Muscle layer of duodenum (tissue), 2 donors: ENCODE measurements around the gene HNMT.

Experiments used
- H3K27ac ChIP-seq: one replicate; pipeline ENCODE4 v1.7.0; 2013; ENCODE audit warnings: mild to moderate bottlenecking, low read length
- H3K27me3 ChIP-seq: one replicate; pipeline ENCODE4 v1.7.0; 2013; ENCODE audit warnings: low read depth, mild to moderate bottlenecking, control low read depth, low read length
- H3K36me3 ChIP-seq, 2 donors: one replicate each; pipeline ENCODE4 v1.7.0; 2013; ENCODE audit warnings: low read length in 2 of 2, control low read depth in 1 of 2, mild to moderate bottlenecking in 1 of 2; ENCODE audit not compliant: insufficient read depth in 2 of 2, control insufficient read depth in 1 of 2
- H3K4me1 ChIP-seq, 2 donors: one replicate each; pipeline ENCODE4 v1.7.0; 2013; ENCODE audit warnings: low read length in 2 of 2, mild to moderate bottlenecking in 2 of 2, control low read depth in 1 of 2, moderate library complexity in 1 of 2; ENCODE audit not compliant: insufficient read depth in 2 of 2, control insufficient read depth in 1 of 2
- H3K4me3 ChIP-seq, 2 donors: one replicate each; pipeline ENCODE4 v1.7.0; 2013; ENCODE audit warnings: low read length in 2 of 2, low read depth in 1 of 2, mild to moderate bottlenecking in 1 of 2
- H3K9me3 ChIP-seq, 2 donors: one replicate each; pipeline ENCODE4 v1.7.0; 2013; ENCODE audit warnings: low read length in 2 of 2, control low read depth in 1 of 2, mild to moderate bottlenecking in 1 of 2; ENCODE audit not compliant: control insufficient read depth in 1 of 2
- donor health status: healthy.

HNMT gene

DNA sequence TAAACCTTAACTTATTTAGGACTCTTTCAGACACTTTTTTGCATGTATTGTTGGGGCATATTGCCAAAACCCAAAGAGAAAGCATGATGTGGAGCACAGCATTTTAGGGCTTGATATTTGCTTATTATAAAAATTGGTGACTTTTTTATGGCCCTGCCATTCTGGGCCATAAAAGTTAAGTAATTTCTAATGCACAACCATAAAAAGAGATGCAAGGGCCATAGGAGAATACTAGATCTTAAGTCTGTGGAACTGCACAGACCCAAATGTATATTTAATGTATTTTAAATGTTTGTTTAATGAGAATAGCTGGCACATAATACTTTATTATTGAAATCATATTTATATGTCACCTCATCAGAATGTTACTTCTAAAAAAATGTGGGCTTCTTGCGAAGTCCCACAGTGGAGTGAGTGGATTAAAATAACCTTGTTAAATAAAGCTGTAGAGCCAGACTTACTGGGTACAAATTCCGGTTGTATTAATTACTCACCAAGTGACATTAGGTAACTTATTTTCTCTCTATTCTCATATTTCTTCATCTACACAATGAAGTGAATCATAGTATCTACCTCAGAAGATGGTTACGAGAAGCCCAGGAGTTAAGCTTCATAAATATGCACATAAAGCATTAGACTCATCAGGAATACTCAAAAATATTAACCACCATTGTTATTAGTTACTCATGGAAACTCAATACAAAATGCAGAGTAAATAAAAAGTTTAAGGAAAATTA, 52.2 kb downstream of the HNMT start:
- Histone ChIP-seq H3K36me3 (peaks cover 0 to 3% of the 10 kb centered on the region in 2 donors), H3K4me3 (no peak overlapping the region), H3K9me3 (no peaks in the 10 kb centered on the region), H3K4me1 (no peaks in the 10 kb centered on the region), H3K27ac (no peak overlapping the region), H3K27me3 (no peaks in the 10 kb centered on the region)

DNA sequence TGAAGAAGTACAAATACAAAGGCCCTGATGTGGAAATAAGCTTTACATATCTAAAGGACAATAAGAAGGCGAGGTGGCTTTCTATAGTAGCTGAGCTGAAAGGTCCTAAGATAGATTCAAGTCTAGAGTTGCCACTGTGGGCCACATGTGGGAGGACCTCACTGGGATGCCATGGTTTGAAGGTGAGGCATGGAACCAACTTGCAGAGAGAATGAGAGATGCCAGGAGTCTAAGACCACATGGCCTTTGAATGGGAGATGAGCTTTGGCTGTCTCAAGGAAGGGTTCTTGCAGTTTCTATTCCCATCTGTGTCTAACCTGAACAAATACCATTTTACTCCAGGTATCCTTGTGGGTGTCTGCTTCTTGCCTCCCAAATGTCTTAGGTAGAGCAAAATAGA, 53.6 kb downstream of the HNMT start:
- H3K9me3 ChIP-seq: no peaks in the 10 kb centered on the region
- H3K27ac ChIP-seq: no peak overlapping the region
- H3K36me3 ChIP-seq: no peaks in the 10 kb centered on the region
- no peaks in the 10 kb centered on the region for H3K27me3 ChIP-seq
- no peak overlapping the region for H3K4me3 ChIP-seq
- H3K4me1 ChIP-seq: no peaks in the 10 kb centered on the region

DNA sequence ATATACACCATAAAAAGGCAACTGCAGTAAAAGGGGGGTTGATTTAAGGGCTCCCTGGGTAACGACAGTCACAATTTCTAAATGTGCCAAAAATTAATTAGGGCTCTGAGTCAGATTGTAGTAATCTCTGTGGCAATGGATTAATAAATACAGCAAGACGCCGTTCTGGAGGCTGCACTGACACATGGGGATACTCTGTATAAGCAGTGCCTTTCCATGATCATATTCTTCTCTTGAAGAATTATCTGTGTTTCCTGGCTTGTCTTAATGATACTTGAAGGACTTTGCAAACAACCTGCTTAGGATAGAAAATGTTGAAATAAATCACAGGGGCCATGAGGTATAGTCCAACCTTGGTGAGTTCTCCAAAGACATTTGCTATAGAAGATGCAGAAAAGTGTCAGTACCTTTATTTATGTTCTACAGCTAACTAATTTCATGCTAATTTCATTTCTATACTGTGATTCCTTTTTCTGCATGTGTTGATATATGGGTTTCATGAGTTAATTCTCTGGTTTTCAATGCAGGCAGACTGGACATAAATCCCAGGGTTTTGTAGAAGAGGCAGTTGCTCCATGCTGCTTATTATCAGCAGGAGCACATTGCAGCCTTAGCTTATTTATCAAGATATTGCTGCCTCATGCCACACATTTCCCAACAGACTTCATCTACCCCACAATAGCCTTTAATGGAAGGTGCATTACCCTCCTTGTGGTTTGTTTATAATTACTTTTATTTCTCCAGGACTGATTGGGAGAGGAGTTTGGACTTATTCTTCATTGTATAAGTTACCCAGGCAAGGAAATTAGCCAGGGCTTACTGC, 54.8 kb downstream of the HNMT start:
- H3K4me1 ChIP-seq: no peaks in the 10 kb centered on the region
- H3K36me3 ChIP-seq: no peaks in the 10 kb centered on the region
- no peaks in the 10 kb centered on the region for H3K9me3 ChIP-seq
- no peaks in the 10 kb centered on the region for H3K27me3 ChIP-seq
- no peak overlapping the region for H3K27ac ChIP-seq
- no peak overlapping the region for H3K4me3 ChIP-seq

DNA sequence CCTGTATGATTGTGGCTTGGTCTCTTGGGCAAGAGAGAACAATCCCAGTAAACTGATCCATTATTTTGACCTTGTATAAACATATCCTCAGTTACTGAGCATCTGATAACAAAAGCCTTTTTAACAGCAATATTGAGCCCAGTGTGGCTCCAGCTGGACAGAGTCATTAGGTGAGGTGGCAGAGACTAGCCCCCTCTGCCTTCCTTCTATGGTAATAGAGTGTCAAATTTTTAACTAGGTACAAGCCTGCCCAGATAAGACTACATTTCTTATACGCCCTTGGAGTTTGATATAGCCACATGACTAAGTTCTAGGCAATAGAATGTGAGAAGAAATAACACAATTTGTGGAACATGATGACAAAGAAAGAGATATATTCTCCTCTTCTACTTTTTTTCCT, 56.2 kb downstream of the HNMT start:
- no peaks in the 10 kb centered on the region for H3K36me3 ChIP-seq
- no peak overlapping the region for H3K27ac ChIP-seq
- no peaks in the 10 kb centered on the region for H3K27me3 ChIP-seq
- no peaks in the 10 kb centered on the region for H3K9me3 ChIP-seq
- H3K4me1 ChIP-seq: no peaks in the 10 kb centered on the region
- H3K4me3 ChIP-seq: no peak overlapping the region

DNA sequence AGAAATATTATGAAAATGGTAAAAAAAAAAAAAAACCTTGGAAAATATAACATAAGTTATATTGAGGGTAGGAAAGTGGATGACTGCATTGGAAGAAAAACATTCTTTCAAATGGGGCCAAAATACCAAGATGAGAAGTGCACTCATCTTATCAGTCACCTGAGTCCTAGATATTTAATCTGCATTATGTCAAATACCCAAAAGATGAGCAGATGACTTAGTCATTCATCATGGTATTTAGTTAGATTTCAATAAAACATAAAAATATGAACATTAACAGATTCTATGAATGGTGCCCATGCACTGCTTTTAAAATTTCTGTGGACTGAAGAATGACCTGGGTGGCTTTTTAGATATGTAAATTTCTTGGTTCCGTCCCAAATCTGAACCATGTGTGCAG, 56.9 kb downstream of the HNMT start:
- H3K27me3 ChIP-seq: no peaks in the 10 kb centered on the region
- H3K36me3 ChIP-seq: no peaks in the 10 kb centered on the region
- H3K27ac ChIP-seq: no peak overlapping the region
- no peak overlapping the region for H3K4me3 ChIP-seq
- H3K4me1 ChIP-seq: no peaks in the 10 kb centered on the region
- H3K9me3 ChIP-seq: no peaks in the 10 kb centered on the region

DNA sequence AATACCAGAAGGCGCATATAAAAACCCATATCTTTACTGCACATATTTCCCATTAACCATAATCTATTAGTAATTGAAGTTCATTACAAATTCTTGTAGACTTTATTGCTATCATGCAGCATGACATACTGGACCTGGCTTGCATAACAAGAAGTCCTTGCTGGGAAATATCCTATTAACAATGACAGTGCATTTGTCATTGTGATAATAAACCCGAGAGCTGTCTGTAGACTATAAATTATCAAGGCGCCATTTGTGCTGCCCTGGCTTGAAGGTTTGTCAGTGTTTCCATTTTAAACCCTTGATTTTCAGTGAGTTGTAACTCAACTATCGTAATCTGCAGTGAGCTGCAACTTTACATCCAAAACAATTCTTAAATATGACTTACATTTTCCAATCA, 59.0 kb downstream of the HNMT start:
- H3K9me3 ChIP-seq: no peaks in the 10 kb centered on the region
- no peak overlapping the region for H3K27ac ChIP-seq
- no peaks in the 10 kb centered on the region for H3K27me3 ChIP-seq
- no peaks in the 10 kb centered on the region for H3K4me1 ChIP-seq
- H3K36me3 ChIP-seq: no peaks in the 10 kb centered on the region
- no peak overlapping the region for H3K4me3 ChIP-seq

DNA sequence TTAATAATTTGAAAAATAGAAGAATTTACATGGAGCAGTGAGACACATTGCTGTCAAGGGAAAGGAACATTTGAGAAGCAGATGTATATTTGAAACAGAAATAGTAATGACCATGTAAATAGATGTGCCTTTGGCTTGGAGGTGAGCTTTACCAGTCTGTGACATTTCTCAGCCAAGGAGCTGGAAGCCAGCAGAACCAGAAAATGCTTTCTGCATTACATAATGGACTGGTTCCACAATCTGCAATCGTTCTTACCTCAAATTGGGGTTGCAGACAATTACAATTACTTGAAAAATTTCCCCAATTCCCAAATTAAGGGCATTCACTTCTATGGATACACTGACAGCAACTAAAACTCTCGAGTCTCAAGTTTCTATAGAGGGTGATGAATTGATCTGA, 59.7 kb downstream of the HNMT start:
- no peaks in the 10 kb centered on the region for H3K36me3 ChIP-seq
- no peaks in the 10 kb centered on the region for H3K9me3 ChIP-seq
- no peaks in the 10 kb centered on the region for H3K4me1 ChIP-seq
- no peaks in the 10 kb centered on the region for H3K27me3 ChIP-seq
- H3K27ac ChIP-seq: no peak overlapping the region
- H3K4me3 ChIP-seq: no peak overlapping the region

DNA sequence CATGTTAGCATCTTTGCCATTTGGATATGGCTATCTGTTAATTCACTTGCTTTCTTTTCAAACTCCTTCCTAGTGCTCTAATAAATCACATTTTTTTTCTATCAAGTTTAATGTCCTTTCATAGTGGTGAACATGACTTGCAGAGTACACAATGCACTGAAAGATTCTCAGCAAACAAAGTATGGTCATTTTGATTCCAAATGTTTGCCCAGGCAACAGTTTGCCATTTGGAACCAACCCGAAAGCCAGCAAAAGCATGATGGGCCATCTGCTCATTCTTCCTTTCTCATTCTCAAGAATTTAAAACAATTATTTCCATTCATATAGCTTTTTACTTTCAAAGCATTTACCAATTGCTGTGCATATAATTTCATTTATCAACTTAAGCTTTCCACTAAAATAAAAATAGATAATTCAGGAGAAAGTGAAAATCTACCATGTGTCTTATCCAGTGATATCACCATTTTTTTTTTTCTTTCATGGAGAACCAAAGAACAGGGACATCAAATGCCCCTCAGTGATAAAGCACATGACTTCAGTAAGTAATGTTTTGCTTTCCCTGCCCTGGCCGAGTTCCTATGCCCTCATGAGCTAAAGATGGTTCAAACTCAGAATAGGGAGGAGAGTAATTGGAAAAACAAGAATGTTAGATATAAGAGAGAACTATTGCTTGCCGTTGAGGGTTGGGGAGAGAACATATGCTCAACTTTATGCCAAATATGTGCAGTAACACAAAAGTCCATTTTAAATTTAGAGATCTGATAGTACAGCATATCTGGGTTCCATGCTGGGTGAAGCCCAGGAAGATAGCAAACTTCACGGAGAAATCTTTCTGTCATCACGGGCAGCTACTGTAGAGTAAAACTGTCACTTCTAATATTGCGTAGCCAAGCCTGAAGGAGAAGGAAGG, 62.1 kb downstream of the HNMT start:
- Histone ChIP-seq H3K9me3 (no peaks in the 10 kb centered on the region), H3K4me1 (no peaks in the 10 kb centered on the region), H3K27ac (no peak overlapping the region)

DNA sequence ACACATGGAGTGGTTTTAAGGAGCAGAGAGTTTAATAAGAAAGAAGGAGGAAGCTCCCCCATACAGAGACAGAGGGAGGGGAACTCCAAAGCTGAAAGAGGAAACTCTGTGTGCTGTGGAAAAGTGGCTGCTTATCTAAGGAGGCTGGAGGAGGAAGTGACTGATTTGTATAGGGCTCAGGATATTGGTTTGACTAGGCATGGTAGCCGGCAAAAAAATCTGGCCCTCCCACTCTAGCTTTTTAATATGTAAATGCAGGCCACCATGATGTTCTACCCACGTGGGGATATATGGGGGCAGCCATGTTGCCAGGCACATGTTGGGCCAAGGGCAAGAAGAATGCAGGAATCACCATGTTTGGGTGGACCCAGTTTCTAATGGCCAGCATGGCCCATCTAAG, 64.3 kb downstream of the HNMT start:
- no peaks in the 10 kb centered on the region for H3K4me1 ChIP-seq
- no peak overlapping the region for H3K27ac ChIP-seq
- H3K4me3 ChIP-seq: no peak overlapping the region
- H3K27me3 ChIP-seq: no peaks in the 10 kb centered on the region
- no peaks in the 10 kb centered on the region for H3K36me3 ChIP-seq
- no peaks in the 10 kb centered on the region for H3K9me3 ChIP-seq

More for the DNA sequence above, 62.1 kb downstream of the HNMT start:
- no peaks in the 10 kb centered on the region for H3K36me3 ChIP-seq
- H3K4me3 ChIP-seq: no peak overlapping the region
- H3K27me3 ChIP-seq: no peaks in the 10 kb centered on the region

DNA sequence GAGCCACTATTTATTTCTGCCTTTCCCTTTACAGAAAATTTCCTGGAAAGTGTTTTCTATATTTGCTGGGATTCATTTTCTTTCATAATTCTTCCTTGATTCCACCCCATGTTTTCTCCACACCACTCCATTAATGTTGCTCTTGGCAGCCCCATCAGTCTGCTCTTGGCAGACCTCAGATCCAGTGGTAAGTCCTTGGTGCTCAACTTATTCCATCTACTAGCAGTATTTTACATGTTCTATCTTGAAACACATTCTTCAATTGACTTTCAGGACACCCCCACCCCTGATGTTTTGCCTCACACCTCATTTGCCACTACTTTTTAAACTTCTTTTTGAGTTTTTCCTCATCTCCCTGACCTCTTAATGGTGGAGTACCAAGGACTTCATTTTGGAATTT, 65.0 kb downstream of the HNMT start:
- H3K27me3 ChIP-seq: no peaks in the 10 kb centered on the region
- no peaks in the 10 kb centered on the region for H3K36me3 ChIP-seq
- H3K4me3 ChIP-seq: no peak overlapping the region
- no peaks in the 10 kb centered on the region for H3K4me1 ChIP-seq
- H3K9me3 ChIP-seq: no peaks in the 10 kb centered on the region
- no peak overlapping the region for H3K27ac ChIP-seq

DNA sequence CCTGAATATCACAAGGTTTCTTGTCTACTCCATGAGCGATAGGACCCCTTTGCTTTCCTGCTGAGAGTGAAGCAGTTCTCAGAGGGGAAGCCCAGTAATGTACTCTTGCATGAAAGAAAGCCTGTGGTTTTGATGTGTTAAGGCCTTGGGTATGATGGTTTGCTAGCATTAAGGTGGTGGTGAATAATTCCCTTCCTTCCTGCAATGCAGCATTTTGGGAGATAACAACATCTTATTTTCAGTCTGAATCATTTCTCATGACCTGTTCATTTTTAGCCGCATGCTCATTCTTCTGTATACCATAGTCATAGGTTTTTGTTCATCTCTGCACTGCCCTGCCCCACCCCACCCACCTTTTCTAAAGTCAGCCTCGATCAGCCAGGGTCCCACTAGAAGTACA, 66.2 kb downstream of the HNMT start:
- H3K27me3 ChIP-seq: no peaks in the 10 kb centered on the region
- H3K36me3 ChIP-seq: no peaks in the 10 kb centered on the region
- no peak overlapping the region for H3K27ac ChIP-seq
- H3K4me3 ChIP-seq: no peak overlapping the region
- H3K9me3 ChIP-seq: no peaks in the 10 kb centered on the region
- no peaks in the 10 kb centered on the region for H3K4me1 ChIP-seq
